Measurements from ENCODE around the gene IFRD1. TPM values are rescaled to one million over a fixed set of nuclear protein-coding genes. Genes with fewer than 3 reads are reported as not detected.
A peak's percentile ranks its signal among the peaks of the same experiment; 100 is the strongest.
"Not testable (repeated sequence)": the region's sequence is repeated elsewhere in the genome, so short reads cannot be mapped to it uniquely, and the experiment has no call there.

IFRD1 gene
- total RNA-seq, 4 donors from 2014 or later = 85.2 to 116 (median 102) TPM

DNA sequence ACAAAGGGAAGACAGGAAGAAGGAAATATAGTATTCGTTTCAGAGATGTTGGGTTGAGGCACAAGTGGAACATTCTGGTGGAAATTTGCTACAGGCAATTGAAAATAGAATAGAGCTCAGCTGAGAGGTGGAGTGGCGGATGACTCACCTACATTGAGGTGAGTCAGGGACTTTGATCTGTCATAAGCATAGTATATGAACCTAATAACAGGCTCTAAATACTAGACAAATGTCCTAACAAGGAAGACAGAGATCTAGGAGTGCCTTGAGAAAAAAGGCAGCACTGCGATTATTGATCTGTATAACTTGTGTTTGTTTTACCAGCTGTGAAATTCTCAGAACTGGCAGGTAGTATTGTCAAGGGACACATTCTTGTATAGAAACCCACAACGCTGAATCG lies 907 bp upstream of the IFRD1 start:
- H3K27ac ChIP-seq = peak overlapping the region; percentile 99
- H3K27me3 ChIP-seq = no peaks in the 10 kb centered on the region
- TF ChIP-seq CTCF (IDR thresholded peaks at IDR 0.05) = no peak
- TF ChIP-seq POLR2A (IDR thresholded peaks at IDR 0.05) = no peak
- no peak for TF ChIP-seq EP300 (IDR thresholded peaks at IDR 0.05)
- H3K4me1 ChIP-seq = peaks cover 0 to 43% (median 19%) of the 10 kb centered on the region in 4 donors
- peak overlapping the region; percentile 75 to 100 (median 98) for H3K4me3 ChIP-seq
- 57 to 58% methylated on average over 5 of the region's 5 CpGs for WGBS, 2 donors
- no peak for DNase-seq (ENCODE audit: low spot score in 2 of 2)
- H3K36me3 ChIP-seq = no peaks in the 10 kb centered on the region
- no peaks in the 10 kb centered on the region for H3K9me3 ChIP-seq

- H3K9me3 ChIP-seq = no peaks in the 10 kb centered on the region
- H3K27ac ChIP-seq = peak overlapping the region; percentile 99
- H3K36me3 ChIP-seq = peaks cover 0 to 6% (median 0%) of the 10 kb centered on the region in 3 donors
- DNase-seq (ENCODE audit: low spot score in 2 of 2) = peak; percentile 91 to 94
- peak overlapping the region; percentile 81 to 100 (median 98) for H3K4me3 ChIP-seq
- peak in 1 of 2 donors; percentile 32 for TF ChIP-seq POLR2A (IDR thresholded peaks at IDR 0.05)
- TF ChIP-seq EP300 (IDR thresholded peaks at IDR 0.05) = peak in 1 of 2 donors; percentile 44
- TF ChIP-seq CTCF (IDR thresholded peaks at IDR 0.05) = no peak
- H3K4me1 ChIP-seq = peaks cover 0 to 46% (median 21%) of the 10 kb centered on the region in 4 donors
- no peaks in the 10 kb centered on the region for H3K27me3 ChIP-seq
- 1% methylated on average over 31 to 47 of the region's 57 CpGs for WGBS, 2 donors
Measured at GRCh38 chr7:112450807-112451761, 824 bp downstream of the IFRD1 start.

GRCh38 chr7:112452102-112452888 lies 2.0 kb downstream of the IFRD1 start:
- Histone ChIP-seq H3K9me3 (no peaks in the 10 kb centered on the region), H3K4me1 (peaks cover 0 to 46% (median 21%) of the 10 kb centered on the region in 4 donors), H3K4me3 (peak overlapping the region; percentile 81 to 100 (median 98)), H3K36me3 (peaks cover 0 to 15% (median 0%) of the 10 kb centered on the region in 3 donors), H3K27me3 (no peaks in the 10 kb centered on the region), H3K27ac (peak overlapping the region; percentile 99)
- WGBS, 2 donors = 12 to 16% methylated on average over 7 of the region's 7 CpGs
- DNase-seq (ENCODE audit: low spot score in 2 of 2) = peak; percentile 68 to 79
- TF ChIP-seq EP300 (IDR thresholded peaks at IDR 0.05) (peak in 1 of 2 donors; percentile 86), POLR2A (IDR thresholded peaks at IDR 0.05) (peak in 1 of 2 donors; percentile 25), CTCF (IDR thresholded peaks at IDR 0.05) (no peak)

DNA sequence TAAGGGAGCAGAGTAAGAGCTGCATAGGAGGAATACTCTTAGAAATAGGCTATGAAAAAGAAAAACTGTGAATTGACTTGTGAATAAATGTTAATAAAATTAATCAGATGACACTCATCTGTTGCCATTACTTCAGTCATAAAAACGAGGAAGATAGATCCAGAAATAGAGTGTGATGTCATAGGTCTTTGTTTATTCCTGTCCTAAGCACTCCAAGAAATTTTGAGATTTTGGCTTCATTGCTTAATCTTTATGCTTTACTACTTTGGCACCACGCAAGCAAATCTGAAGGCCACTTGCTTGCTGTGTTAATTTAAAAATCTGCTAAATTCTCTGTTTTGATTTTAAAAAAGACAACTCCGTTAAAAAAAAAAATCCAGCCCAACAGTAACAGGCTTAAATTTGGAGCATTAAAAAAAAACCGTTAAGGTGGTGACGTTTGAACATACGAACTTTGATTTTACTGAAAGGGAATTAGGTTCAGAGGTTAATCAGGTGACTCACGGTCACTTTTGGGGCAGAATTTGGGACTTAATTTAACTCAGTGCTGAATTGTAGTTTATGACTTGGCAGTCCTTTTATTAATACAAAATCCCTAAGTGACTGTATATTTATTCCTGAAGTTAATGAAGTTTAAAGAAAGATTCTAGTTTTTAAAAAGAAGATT lies 3.4 kb downstream of the IFRD1 start:
- Histone ChIP-seq H3K4me3 (peak overlapping the region in 1 of 4 donors; percentile 98), H3K9me3 (no peaks in the 10 kb centered on the region), H3K27ac (peak overlapping the region; percentile 99), H3K36me3 (peaks cover 0 to 28% (median 0%) of the 10 kb centered on the region in 3 donors), H3K27me3 (no peaks in the 10 kb centered on the region), H3K4me1 (peaks cover 0 to 43% (median 21%) of the 10 kb centered on the region in 4 donors)
- WGBS, 2 donors = 24 to 30% methylated on average over 7 of the region's 7 CpGs
- TF ChIP-seq EP300 (IDR thresholded peaks at IDR 0.05) (peak in 1 of 2 donors; percentile 43), CTCF (IDR thresholded peaks at IDR 0.05) (no peak), POLR2A (IDR thresholded peaks at IDR 0.05) (no peak)
- no peak for DNase-seq (ENCODE audit: low spot score in 2 of 2)

DNA sequence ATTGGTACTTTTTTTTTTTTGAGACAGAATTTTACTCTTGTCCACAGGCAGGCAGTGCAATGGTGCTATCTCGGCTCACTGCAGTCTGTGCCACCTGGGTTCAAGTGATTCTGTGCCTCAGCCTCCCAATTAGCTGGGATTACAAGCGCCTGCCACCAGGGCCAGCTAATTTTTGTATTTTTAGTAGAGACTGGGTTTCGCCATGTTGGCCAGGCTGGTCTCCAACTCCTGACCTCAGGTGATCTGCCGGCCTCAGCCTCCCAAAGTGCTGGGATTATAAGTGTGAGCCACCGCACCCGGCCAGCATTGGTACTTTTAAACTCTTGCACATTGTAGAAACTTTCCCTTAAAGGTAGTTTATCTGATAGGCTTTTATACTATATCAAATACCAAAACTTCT lies 3.9 kb downstream of the IFRD1 start:
- not testable (repeated sequence) for H3K9me3 ChIP-seq; H3K27me3 ChIP-seq; H3K4me3 ChIP-seq; DNase-seq (ENCODE audit: low spot score in 2 of 2)
- Histone ChIP-seq H3K36me3 (peaks cover 0 to 34% (median 0%) of the 10 kb centered on the region in 3 donors), H3K4me1 (peaks cover 0 to 38% (median 21%) of the 10 kb centered on the region in 4 donors), H3K27ac (peak overlapping the region; percentile 99)
- 86 to 89% methylated on average over 6 of the region's 6 CpGs for WGBS, 2 donors
